A549 (cell line): Measurements from ENCODE around the gene ADCY10.
"Not testable (repeated sequence)": the region's sequence is repeated elsewhere in the genome, so short reads cannot be mapped to it uniquely, and the experiment has no call there.

Experiments
- EHMT2 ChIP-seq: fragments of 200-600 bp; sonication (generic); IDR thresholded peaks from 2 replicates; pipeline ENCODE4 v1.6.1; 2016; ENCODE audit warnings: antibody characterized with exemption, low read depth, mild to moderate bottlenecking, moderate library complexity
- ESRRA ChIP-seq: fragments of 150-350 bp; IDR thresholded peaks from 2 replicates; pipeline ENCODE4 v1.6.1; 2014; ENCODE audit warnings: mild to moderate bottlenecking, low read length, borderline replicate concordance
- MYC ChIP-seq: IDR thresholded peaks from 2 replicates; pipeline ENCODE4 v1.6.1; 2012; ENCODE audit warnings: mild to moderate bottlenecking, inconsistent platforms, low read length, improper control_type of control experiment, borderline replicate concordance
- POLR2A ChIP-seq: IDR thresholded peaks from 2 replicates; pipeline ENCODE4 v1.6.1; 2012; ENCODE audit warnings: mild to moderate bottlenecking, low read length
- RARB ChIP-seq: fragments of 250-450 bp; sonication (Bioruptor Pico); IDR thresholded peaks from 2 replicates; pipeline ENCODE4 v1.8.0; 2021; ENCODE audit warnings: mild to moderate bottlenecking, moderate library complexity
- ZC3H11A ChIP-seq: fragments of 450-650 bp; IDR thresholded peaks from 2 replicates; pipeline ENCODE4 v1.6.1; 2014; ENCODE audit warnings: antibody characterized with exemption, mild to moderate bottlenecking
- ZNF302 ChIP-seq: fragments of 250-450 bp; sonication (Bioruptor Pico); IDR thresholded peaks from 2 replicates; pipeline ENCODE4 v1.9.0; 2021; ENCODE audit warnings: inconsistent platforms, mild to moderate bottlenecking, moderate library complexity
- ZSCAN20 ChIP-seq: fragments of 250-450 bp; sonication (Bioruptor Pico); IDR thresholded peaks from 2 replicates; pipeline ENCODE4 v1.8.0; 2022; ENCODE audit warnings: mild to moderate bottlenecking, moderate library complexity
- TF ChIP-seq, protein P1 (sequence below): fragments of >200 bp; sonication (Bioruptor Twin); formaldehyde crosslinking; IDR thresholded peaks from 3 replicates; pipeline ENCODE4 v1.5.1; 2016
- TF ChIP-seq, protein P2 (sequence below): IDR thresholded peaks from 2 replicates; pipeline ENCODE4 v1.6.1; 2012

GRCh38 chr1:167863191-167863920, 50.6 kb downstream of the ADCY10 start:
- not testable (repeated sequence) for TF ChIP-seq ZC3H11A; EHMT2; ZNF302 (CRISPR knock-in tag); ESRRA; RARB; POLR2A; ZSCAN20; MYC
- TF ChIP-seq, protein P1, sequence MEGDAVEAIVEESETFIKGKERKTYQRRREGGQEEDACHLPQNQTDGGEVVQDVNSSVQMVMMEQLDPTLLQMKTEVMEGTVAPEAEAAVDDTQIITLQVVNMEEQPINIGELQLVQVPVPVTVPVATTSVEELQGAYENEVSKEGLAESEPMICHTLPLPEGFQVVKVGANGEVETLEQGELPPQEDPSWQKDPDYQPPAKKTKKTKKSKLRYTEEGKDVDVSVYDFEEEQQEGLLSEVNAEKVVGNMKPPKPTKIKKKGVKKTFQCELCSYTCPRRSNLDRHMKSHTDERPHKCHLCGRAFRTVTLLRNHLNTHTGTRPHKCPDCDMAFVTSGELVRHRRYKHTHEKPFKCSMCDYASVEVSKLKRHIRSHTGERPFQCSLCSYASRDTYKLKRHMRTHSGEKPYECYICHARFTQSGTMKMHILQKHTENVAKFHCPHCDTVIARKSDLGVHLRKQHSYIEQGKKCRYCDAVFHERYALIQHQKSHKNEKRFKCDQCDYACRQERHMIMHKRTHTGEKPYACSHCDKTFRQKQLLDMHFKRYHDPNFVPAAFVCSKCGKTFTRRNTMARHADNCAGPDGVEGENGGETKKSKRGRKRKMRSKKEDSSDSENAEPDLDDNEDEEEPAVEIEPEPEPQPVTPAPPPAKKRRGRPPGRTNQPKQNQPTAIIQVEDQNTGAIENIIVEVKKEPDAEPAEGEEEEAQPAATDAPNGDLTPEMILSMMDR: not testable (repeated sequence)
- TF ChIP-seq, protein P2, sequence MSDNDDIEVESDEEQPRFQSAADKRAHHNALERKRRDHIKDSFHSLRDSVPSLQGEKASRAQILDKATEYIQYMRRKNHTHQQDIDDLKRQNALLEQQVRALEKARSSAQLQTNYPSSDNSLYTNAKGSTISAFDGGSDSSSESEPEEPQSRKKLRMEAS: not testable (repeated sequence)
